ENCODE results near the gene ABTB2. TPM values are rescaled to one million over a fixed set of nuclear protein-coding genes. Genes with fewer than 3 reads are reported as not detected.

The ABTB2 gene
- total RNA-seq, 1 experiment from 2014 or later = 5.5 TPM

DNA sequence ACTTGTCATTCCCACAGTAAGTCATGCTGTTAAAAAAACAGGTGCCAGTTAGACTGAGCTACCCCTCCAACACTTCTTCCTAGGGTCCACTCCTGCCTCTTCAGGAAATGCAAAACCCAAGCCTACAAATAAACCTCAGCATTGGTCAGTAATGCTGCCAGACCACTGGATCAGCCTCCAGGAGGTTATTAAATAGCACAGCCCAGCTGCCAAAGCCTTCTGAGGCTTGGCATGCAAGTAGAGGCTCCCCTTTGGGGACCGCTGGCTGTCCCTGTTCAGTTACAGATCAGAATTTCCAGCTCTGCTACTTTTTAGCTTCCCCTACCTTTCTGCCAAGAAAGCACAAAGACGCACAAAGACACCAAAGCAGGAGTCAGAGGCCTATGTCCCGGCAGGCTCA lies 33.3 kb downstream of the ABTB2 start:
- peaks cover 4% of the 10 kb centered on the region in 2 experiments; a peak in 2 of 4 replicates for H3K4me1 Mint-ChIP-seq
- no peaks in the 10 kb centered on the region; the same call in 1 of the 2 replicates for H3K4me1 ChIP-seq (ENCODE audit: insufficient read depth, low read length)
- H3K4ac ChIP-seq (ENCODE audit: low read depth, low read length) = no peak overlapping the region
- H3K23ac ChIP-seq (ENCODE audit: insufficient read length, low read depth, low read length) = no peak overlapping the region
- no peak overlapping the region for H2BK15ac ChIP-seq (ENCODE audit: low read depth, low read length)
- H4K5ac ChIP-seq (ENCODE audit: insufficient read length, low read depth, low read length) = no peak overlapping the region
- no peaks in the 10 kb centered on the region for H3K23me2 ChIP-seq (ENCODE audit: insufficient read length, low read depth, low read length, poor library complexity, severe bottlenecking)
- H3K14ac ChIP-seq (ENCODE audit: insufficient read depth, low read length) = no peak overlapping the region
- no peak overlapping the region for H4K8ac ChIP-seq (replicated peaks; ENCODE audit: insufficient read length, low read depth, low read length)
- no peaks in the 10 kb centered on the region for H4K20me1 ChIP-seq (ENCODE audit: control insufficient read depth, insufficient read depth, insufficient read length)
- H3K56ac ChIP-seq (ENCODE audit: insufficient read length, low read depth, low read length) = no peak overlapping the region
- H2BK120ac ChIP-seq (ENCODE audit: low read depth, low read length, poor library complexity, severe bottlenecking) = no peak overlapping the region
- H3K9me3 ChIP-seq (ENCODE audit: control insufficient read depth, low read depth, low read length) = no peaks in the 10 kb centered on the region
- H2BK12ac ChIP-seq (ENCODE audit: insufficient read length, low read depth, low read length) = no peak overlapping the region
- no peak overlapping the region for H2BK5ac ChIP-seq (ENCODE audit: insufficient read length, low read length)
- no peak overlapping the region for H2AFZ ChIP-seq (ENCODE audit: low read length)
- H2BK20ac ChIP-seq (ENCODE audit: low read depth, low read length, poor library complexity, severe bottlenecking) = no peak overlapping the region
- no peak overlapping the region for H2AK5ac ChIP-seq (ENCODE audit: insufficient read length, low read length)
- H3T11ph ChIP-seq (ENCODE audit: low read length) = no peak overlapping the region
- H4K91ac ChIP-seq (ENCODE audit: insufficient read length, low read depth, low read length) = no peak overlapping the region
- no peak for DNase-seq
- no peaks in the 10 kb centered on the region for H3K27me3 Mint-ChIP-seq (ENCODE audit: low read depth)
- WGBS (ENCODE audit: extremely low coverage, insufficient read length, low lambda C conversion rate) = no CpG with 5 or more reads among the region's 3 CpGs
- H3K79me1 ChIP-seq (ENCODE audit: insufficient read depth, low read depth, low read length, poor library complexity, severe bottlenecking) = no peaks in the 10 kb centered on the region
- TF ChIP-seq, protein P1, sequence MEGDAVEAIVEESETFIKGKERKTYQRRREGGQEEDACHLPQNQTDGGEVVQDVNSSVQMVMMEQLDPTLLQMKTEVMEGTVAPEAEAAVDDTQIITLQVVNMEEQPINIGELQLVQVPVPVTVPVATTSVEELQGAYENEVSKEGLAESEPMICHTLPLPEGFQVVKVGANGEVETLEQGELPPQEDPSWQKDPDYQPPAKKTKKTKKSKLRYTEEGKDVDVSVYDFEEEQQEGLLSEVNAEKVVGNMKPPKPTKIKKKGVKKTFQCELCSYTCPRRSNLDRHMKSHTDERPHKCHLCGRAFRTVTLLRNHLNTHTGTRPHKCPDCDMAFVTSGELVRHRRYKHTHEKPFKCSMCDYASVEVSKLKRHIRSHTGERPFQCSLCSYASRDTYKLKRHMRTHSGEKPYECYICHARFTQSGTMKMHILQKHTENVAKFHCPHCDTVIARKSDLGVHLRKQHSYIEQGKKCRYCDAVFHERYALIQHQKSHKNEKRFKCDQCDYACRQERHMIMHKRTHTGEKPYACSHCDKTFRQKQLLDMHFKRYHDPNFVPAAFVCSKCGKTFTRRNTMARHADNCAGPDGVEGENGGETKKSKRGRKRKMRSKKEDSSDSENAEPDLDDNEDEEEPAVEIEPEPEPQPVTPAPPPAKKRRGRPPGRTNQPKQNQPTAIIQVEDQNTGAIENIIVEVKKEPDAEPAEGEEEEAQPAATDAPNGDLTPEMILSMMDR (conservative IDR thresholded peaks at IDR 0.05) = no peak
- H3K18ac ChIP-seq (ENCODE audit: insufficient read length, low read depth, low read length) = no peak overlapping the region
- H3K9me3 Mint-ChIP-seq = no peaks in the 10 kb centered on the region
- no peak overlapping the region for H3K9ac ChIP-seq (ENCODE audit: extremely low read depth, insufficient read length, low read length)
- H3K79me2 ChIP-seq (ENCODE audit: insufficient read depth, low read length) = no peaks in the 10 kb centered on the region
- H3K27me3 ChIP-seq (ENCODE audit: insufficient read depth, low read length) = no peaks in the 10 kb centered on the region
- H3K36me3 Mint-ChIP-seq (ENCODE audit: insufficient read depth in 1 of 3, low read depth in 3 of 3) = no peaks in the 10 kb centered on the region
- no peak overlapping the region for H3K4me3 Mint-ChIP-seq
- no peak overlapping the region for H3K4me2 ChIP-seq (ENCODE audit: insufficient read depth, insufficient read length, low read length)
- no peak overlapping the region for H3K27ac ChIP-seq (ENCODE audit: insufficient read length, low read depth, low read length)
- H3K27ac Mint-ChIP-seq = peak overlapping the region in 1 of 3 experiments; percentile 6; a peak in 2 of 7 replicates
